ENCODE measurements around the gene TCEA2.

GRCh38 chr20:64116541-64117431 is 53.8 kb downstream of the TCEA2 start:
- TF ChIP-seq CTCF (conservative IDR thresholded peaks at IDR 0.05 in 1 of 2, IDR thresholded peaks at IDR 0.05 in 1 of 2; ENCODE audit: low read depth in 1 of 2, low read length in 2 of 2) (no peak), EZH2 (IDR thresholded peaks at IDR 0.05; ENCODE audit: low read length, missing control alignments) (no peak)

Measured in fibroblast of lung (primary cell).